Thyroid gland (tissue), 4 donors: Measurements from ENCODE around the gene FRMD4A.

Experiments used
- CTCF ChIP-seq, 6 experiments: fragments of 200-600 bp in 3 of 6; fragments of 450-650 bp in 3 of 6; sonication (generic) in 3 of 6; IDR thresholded peaks; one replicate each; pipeline ENCODE4 v1.5.1; 2016 to 2019; ENCODE audit warnings: antibody characterized with exemption in 6 of 6, mild to moderate bottlenecking in 2 of 6, inconsistent platforms in 1 of 6, moderate library complexity in 1 of 6
- POLR2A ChIP-seq, 2 donors: fragments of 450-650 bp; IDR thresholded peaks; one replicate each; pipeline ENCODE4 v1.6.1; 2017; ENCODE audit warnings: antibody characterized with exemption in 2 of 2, mild to moderate bottlenecking in 2 of 2, moderate library complexity in 1 of 2

- TF ChIP-seq POLR2A (IDR thresholded peaks at IDR 0.05) (no peak), CTCF (IDR thresholded peaks at IDR 0.05) (no peak)
Measured at GRCh38 chr10:13851906-13852305, 478.8 kb downstream of the FRMD4A start.
